GM18868 (cell line): ENCODE measurements around the gene GPR84.

Source experiments
- ATAC-seq: cut with Tn5 transposase; IDR thresholded peaks from one replicate; pipeline ENCODE4 v1.9.1; 2021; ENCODE audit warnings: mild to moderate bottlenecking, moderate library complexity; ENCODE audit not compliant: unreplicated experiment

The GPR84 gene

GRCh38 chr12:54364413-54364812, at the start of gene GPR84:
TSS of gene GPR84 (minus strand) at chr12:54364486. CDS start at chr12:54363851, 635 bp downstream.
- peak; percentile 47 for ATAC-seq

DNA sequence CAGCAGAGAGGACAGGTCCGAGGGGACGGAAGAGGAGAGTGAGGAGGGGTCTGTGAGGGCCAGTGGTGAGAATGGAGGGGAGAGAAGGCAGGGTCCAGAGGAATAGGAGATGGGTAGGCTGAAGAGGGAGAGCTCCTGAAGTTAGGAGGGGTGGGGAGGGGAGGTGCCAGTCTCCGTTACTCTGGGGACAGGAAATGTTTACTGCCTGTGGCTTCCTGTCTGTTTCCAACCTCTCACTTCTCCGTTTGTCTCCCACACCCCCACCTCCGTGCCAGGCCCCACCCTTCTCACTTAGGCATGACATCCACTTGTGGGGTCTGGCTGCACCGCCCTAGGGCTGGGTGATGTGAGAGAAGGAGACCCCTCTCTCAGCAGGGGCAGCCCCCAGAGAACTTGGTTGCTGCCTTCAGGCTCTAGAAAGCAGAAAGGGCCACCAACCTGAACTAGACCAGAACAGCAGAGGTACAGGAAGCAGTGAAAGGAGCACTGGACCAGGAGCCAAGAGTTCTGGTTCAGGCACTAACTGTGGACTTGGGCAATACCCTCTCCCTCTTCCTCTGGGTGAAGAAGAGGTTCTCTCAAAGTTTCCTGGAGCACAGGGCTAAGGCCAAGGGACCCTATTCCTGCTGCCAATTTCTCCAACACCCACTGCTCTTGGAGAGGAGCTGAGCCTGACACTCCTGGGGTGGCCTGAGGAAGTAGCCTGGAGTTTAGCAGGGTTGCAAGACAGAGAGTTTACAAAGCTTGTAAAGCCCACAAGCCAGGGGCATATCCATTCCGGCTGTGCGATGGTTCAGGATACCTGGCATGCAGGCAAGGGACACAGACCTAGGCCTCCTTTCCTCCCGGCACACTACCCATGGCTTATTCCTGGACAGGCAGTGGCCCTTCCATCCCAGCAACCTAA, 49.3 kb upstream of the GPR84 start:
- peak; percentile 61 for ATAC-seq

DNA sequence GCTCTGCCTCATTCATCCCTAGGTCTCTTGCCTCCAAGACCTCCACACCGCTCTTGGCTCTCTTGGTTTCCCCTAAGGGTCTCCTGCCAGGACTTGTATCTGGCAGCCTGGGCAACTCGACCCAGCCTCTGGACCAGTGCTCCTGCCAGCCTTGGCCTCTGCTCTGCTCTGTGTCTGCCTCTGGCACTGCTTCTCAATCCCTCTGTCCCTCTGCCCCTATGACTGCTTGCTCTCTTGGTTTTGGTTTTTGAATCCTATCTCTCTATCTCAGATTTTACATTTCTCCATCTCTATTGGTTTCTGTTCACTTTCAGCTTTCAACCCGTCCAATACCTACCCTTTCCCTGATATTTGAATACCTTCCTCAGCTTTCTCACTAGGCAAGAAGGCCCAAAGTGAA, 48.5 kb upstream of the GPR84 start:
- no peak for ATAC-seq

DNA sequence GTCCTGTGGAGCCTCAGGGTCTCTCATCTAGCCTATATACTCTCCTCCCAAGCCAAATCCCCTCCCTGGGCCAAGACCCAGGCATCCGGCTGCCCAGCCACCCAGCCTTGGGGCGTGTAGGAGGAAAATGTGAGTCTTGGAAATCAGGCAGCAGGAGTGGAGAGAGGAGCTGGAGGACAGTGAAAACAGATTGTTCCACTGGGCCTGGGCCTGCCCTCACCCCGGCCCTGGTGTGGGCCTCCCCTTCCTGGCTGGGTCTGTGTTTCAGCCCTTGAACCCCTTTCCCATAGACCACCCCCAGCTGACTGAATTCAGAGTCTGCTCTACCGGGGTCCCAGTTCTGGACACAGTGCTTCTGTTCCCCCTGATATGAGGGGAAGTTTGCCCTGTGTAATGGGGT, 48.1 kb upstream of the GPR84 start:
- no peak for ATAC-seq

DNA sequence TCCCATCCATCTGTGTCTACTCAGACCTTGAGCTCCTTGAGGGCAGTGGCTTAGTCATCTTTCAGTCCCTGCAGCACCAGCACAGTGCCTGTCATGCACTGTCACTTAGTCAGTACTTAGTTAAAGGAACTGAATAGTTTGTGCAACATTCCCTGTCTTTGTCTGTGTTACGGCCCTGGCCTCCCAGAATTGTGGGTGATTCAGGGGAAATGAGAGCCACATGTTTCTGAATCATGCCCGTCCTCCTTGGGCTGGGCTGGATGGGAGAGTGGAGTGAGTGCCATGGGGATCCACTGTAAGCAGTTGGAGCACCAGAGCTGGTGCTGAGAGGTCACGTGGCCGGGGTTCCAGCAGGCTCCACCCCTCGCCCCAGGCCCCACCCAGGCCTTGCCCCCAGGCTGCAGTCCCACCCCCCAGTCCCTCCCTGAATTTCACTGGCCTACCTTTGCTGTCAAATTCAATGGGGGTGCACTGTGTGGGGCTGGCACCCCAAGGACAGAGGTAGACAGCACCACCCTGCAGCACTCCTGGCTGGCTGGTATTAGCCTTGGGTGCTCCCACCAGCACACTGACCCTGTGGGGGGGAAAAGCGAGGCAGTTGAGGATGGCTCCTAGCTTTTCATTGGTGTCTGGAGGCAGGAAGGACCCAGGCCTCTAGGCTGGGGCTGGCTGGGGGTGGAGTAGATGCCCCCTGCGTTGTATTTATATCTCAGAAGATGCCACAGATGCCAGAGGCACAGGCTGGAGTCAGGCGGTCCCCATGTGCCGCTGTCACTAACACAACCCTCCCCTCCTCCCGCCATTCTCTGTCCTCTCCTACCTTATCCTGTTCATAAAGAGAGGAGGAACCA, 47.3 kb upstream of the GPR84 start:
- peak; percentile 42 for ATAC-seq

GRCh38 chr12:54409267-54409666, 45.0 kb upstream of the GPR84 start:
- ATAC-seq: no peak

GRCh38 chr12:54407183-54407905, 43.1 kb upstream of the GPR84 start:
- ATAC-seq: no peak

- no peak for ATAC-seq
These were observed 41.3 kb upstream of the GPR84 start for GRCh38 chr12:54405573-54405972.

- no peak for ATAC-seq
These were observed 40.8 kb upstream of the GPR84 start for GRCh38 chr12:54405106-54405505.

DNA sequence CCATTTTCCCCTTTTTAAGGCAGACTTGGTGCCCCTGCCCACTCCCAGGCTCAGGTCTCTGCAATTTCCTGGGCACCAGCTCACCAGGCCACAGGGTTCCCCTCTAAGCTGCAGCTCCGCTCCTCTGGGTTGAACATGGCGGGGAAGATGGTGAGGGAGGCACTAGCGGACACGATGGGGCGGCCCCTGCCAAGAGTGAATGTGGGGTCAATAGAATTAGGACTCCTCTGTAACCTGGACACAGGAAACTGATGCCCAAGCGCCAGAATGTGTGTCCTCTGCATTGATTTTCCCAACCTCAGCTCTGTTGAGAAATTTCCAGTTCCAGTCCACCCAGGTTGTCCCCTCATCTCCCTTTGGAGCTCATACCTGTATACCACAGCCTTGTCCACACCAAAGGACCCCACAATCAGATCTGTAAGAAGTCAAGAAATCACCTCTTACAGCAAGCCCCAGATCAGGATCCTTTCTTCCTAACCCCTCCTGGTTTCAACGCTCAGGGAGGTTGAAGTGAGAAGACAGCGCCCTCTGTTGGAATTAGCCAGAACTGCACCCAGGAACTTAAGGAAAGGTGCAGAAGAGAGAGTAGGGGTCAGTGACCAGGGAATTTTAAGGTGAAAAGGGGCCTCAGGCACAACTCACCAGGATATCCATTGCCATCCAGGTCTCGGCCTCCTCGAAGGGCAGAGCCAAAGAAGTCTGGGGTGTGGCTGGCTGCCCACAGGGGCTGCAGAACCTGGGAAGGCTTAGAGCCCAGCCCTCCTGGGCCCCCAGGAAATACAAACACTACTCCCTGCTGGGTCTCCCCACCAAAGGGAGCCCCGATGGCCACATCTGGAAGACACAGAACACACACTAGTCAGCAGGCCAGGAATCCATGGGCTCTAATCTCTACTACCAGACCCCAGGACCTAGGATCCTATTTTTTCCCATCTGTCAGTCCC, 40.0 kb upstream of the GPR84 start:
- ATAC-seq: no peak

- ATAC-seq: no peak
These were observed 36.8 kb upstream of the GPR84 start for GRCh38 chr12:54401119-54401518.

- ATAC-seq: peak; percentile 78
These were observed 34.9 kb upstream of the GPR84 start for GRCh38 chr12:54398995-54399793.

- ATAC-seq: no peak
These were observed 33.9 kb upstream of the GPR84 start for GRCh38 chr12:54398218-54398617.

DNA sequence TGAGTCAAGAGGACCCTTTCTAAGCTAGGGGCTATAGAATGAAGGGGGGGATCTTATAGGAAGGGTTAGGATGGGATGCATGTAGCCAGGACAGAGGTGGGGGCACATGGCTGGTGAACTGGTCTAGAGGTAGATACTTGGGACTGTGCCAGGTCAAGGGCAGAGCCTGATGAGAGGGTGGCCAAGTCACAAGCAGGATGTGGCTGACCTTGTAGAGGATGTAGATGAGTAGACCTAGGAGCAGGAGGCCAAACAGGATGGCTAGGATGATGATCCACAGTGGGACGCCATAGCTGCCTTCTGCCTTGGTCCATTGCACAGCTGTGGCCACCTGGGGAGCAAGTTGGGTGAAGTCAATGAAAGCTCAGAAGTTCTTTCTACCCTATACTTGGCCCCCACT, 32.9 kb upstream of the GPR84 start:
- no peak for ATAC-seq

DNA sequence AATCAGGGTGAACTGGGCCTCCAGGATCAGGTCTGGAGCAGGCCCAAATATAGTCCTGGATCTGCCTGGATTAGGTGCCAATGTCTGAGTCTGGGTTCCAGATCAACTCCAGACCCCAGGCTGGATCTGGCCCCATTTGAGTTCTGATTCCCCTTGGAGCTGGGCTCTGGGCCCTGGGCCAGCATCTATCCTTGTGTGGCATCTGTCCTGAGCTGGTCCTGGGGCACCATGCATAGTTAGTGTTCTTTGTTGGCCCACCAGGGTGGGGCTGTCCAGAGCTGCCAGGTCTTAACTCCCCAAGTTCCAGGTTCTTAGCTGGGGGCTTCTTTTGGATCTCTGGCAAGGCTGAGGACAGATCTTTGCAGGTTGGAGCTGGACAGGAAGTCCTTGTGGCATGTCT, 31.3 kb upstream of the GPR84 start:
- ATAC-seq: no peak

DNA sequence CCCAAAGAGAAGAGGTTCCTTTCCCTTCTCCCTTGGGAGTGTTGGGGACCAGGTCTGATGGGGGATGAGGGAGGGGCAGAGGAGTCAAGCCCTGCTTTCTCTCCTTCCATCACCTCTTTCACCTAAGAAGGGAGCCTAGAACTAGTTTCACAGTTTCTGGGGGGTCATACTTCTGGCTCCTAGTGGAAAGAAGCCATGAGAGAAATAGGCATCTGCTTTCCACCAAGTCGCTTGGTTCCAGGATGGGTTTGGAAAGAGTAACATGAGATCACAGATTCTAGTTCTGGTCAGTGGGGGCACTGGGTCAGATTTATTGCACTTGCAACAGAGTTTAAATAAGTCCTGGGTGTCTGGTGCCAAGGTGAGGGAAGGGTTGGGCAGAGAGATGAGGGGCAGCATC, 30.7 kb upstream of the GPR84 start:
- ATAC-seq: no peak

DNA sequence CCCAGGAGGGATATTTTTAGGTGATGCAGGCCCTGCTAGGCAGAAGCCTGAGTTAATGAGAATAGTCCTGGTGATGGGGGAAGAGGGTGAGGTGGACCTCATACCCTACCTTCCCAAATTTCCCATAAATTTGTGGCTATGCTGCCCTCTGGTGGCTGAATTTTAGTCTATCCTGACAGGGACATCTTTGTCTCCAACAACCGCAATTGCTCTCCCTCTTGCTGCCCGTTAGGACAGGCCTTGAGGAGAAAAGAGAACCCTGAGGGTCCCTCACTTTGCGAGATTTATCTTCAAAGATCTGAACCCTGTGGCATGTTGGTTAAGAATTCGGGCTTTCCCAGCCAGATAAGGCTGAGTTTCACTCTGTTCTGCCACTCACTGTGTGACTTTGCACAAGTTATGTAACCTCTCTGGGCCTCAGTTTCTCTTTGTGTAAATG, 30.0 kb upstream of the GPR84 start:
- ATAC-seq: no peak

DNA sequence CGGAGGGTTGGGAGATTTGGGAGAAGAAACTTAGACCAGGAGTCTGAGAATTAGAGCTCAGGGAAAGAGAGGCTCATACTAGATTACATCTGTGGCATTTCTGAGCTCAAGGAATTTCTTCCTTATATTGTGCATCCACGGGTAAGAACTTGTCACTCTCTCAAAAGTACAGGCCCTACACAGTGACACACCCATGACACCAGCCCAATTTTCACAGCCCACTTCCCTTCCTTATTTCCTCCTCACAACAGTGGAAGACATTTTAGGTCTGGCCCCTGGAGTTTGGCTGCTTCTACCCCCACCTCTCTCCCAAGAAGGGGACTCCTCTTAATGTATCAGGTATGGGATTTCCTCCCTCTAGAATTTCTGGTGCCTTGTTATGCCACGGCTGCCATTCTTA, 29.5 kb upstream of the GPR84 start:
- no peak for ATAC-seq

DNA sequence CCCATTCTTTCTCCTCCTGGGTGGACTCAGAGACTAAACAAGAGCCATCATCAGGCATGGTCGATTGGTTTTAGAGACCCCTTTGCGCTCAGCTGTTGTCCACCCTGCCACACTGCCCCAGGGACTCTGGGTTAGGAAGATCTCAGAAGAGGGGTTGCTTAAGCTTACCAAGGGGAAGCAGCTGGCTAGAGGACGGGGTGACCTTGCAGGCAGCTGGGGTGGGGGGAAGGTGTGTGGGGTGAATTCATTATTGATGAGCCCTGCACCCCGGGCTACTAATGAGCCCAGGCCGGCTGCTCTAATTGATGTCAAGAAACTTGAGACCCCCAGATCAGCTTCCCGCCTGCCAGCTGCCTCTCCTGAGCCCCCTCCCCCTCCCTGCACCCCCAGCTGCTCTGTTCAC, 28.9 kb upstream of the GPR84 start:
- ATAC-seq: no peak
